ENCODE data around the gene TRAF1. TPM values are rescaled to one million over a fixed set of nuclear protein-coding genes. Genes with fewer than 3 reads are reported as not detected.

The TRAF1 gene
- total RNA-seq, 2 experiments from 2014 or later = 60.3 to 61.7 TPM

- no peak for TF ChIP-seq CTCF (IDR thresholded peaks at IDR 0.05)
- peak overlapping the region; percentile 88 for H3K4me3 Mint-ChIP-seq
- peaks cover 91% of the 10 kb centered on the region for H3K36me3 Mint-ChIP-seq (ENCODE audit: low read depth)
- H3K27me3 Mint-ChIP-seq = no peaks in the 10 kb centered on the region
- intact Hi-C loops (cut with DNase I, micrococcal nuclease) = no loop called here
- Histone ChIP-seq H3K4me1 (ENCODE audit: insufficient read depth, low read length) (peaks cover 98% of the 10 kb centered on the region), H3K27ac (ENCODE audit: low read depth in 1 of 2, low read length in 2 of 2) (peak overlapping the region; percentile 62 to 64), H3K27me3 (ENCODE audit: control insufficient read depth in 1 of 2, insufficient read depth in 2 of 2, low read length in 2 of 2) (no peaks in the 10 kb centered on the region), H3K4me3 (ENCODE audit: low read length) (peak overlapping the region; percentile 90), H3K36me3 (ENCODE audit: insufficient read depth, low read length) (peaks cover 80% of the 10 kb centered on the region), H3K9me3 (ENCODE audit: control insufficient read depth in 1 of 2, insufficient read depth in 1 of 2, low read length in 2 of 2) (peaks cover 0 to 3% of the 10 kb centered on the region in 2 experiments)
- H3K9me3 Mint-ChIP-seq = no peaks in the 10 kb centered on the region
- peak in 2 of 14 experiments; percentile 47 to 80 for DNase-seq
- peak overlapping the region; percentile 100 for H3K27ac Mint-ChIP-seq
- H3K4me1 Mint-ChIP-seq (ENCODE audit: low read depth) = peaks cover 96% of the 10 kb centered on the region
- ChIA-PET CTCF (interaction anchor here (0.8 to 1.4 kb wide), 3 partner anchors 16 to 52 kb away, joined by 3 to 7 read pairs (median 3); no protein-coding TSS in a partner anchor), POLR2A (interaction anchor here (0.6 to 21.8 kb wide), 7 partner anchors 10 to 127 kb away, joined by 3 to 1343 read pairs (median 3); partner anchors contain the start of genes FBXW2 and PHF19)
- no peak for ATAC-seq (ENCODE audit: poor library complexity)
Measured at GRCh38 chr9:120919843-120920805, 6.5 kb downstream of the TRAF1 start.

DNA sequence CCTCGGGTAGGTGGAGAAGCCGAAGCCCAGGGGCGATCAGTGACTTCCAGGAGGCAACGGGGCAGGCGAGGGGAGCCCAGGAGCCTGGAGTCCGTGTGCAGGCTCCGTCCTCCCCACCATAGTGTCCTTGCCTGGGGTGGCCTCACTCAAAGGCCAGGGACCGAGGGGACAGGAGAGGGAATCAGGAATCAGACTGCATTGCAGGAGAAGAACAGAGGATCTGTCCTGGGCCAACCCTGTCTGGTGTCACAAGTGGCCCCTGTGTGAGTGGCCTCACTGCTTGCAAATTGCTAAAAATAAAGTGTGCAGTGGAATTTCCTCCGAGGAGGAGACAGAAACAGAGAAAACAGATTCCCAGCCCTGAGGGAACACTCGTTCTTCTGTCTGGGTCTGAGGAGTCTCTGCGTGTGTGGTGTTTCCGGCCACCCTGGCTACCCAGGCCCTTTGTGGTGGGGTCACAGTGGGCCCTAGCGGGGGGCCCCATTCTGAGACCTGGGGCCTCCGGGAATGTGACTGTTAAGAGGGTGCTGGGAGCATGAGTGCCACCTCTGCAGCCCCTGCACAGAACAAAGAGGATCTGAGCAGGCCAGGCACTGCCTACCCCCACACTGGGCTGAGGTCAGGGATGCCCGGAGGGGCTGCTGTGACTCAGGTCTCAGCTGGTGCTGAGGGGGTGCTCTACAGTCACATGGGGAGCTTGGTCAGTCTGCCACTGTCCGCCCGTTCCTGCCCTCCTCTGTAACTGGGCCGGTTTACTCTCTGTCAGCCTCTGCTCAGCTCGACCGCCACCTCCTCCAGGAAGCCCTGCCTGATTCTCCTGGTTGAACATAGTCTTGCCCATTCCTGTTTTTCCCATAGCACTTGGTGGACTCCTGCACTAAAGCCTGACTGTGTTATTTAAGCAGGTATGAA lies 7.4 kb downstream of the TRAF1 start:
- TF ChIP-seq CTCF (IDR thresholded peaks at IDR 0.05) = no peak
- ATAC-seq (ENCODE audit: poor library complexity) (no peak), DNase-seq (peak in 1 of 14 experiments; percentile 23)
- H3K36me3 Mint-ChIP-seq (ENCODE audit: low read depth) = peaks cover 98% of the 10 kb centered on the region
- peaks cover 98% of the 10 kb centered on the region for H3K4me1 ChIP-seq (ENCODE audit: insufficient read depth, low read length)
- H3K27ac ChIP-seq (ENCODE audit: low read depth in 1 of 2, low read length in 2 of 2) = peak overlapping the region; percentile 62 to 64
- intact Hi-C loops (cut with DNase I, micrococcal nuclease) = no loop called here
- ChIA-PET POLR2A (interaction anchor here (0.6 to 21.8 kb wide), 3 partner anchors 11 to 19 kb away, joined by 3 to 1343 read pairs (median 45); no protein-coding TSS in a partner anchor), CTCF (interaction anchor here (0.8 to 1.4 kb wide), 3 partner anchors 16 to 51 kb away, joined by 3 to 7 read pairs (median 3); no protein-coding TSS in a partner anchor)
- H3K27me3 ChIP-seq (ENCODE audit: control insufficient read depth in 1 of 2, insufficient read depth in 2 of 2, low read length in 2 of 2) = no peaks in the 10 kb centered on the region
- peaks cover 95% of the 10 kb centered on the region for H3K4me1 Mint-ChIP-seq (ENCODE audit: low read depth)
- peak overlapping the region; percentile 100 for H3K27ac Mint-ChIP-seq
- no peaks in the 10 kb centered on the region for H3K27me3 Mint-ChIP-seq
- peaks cover 0 to 3% of the 10 kb centered on the region in 2 experiments for H3K9me3 ChIP-seq (ENCODE audit: control insufficient read depth in 1 of 2, insufficient read depth in 1 of 2, low read length in 2 of 2)
- H3K4me3 Mint-ChIP-seq = peak overlapping the region; percentile 88
- peak overlapping the region; percentile 90 for H3K4me3 ChIP-seq (ENCODE audit: low read length)
- H3K36me3 ChIP-seq (ENCODE audit: insufficient read depth, low read length) = peaks cover 86% of the 10 kb centered on the region
- no peaks in the 10 kb centered on the region for H3K9me3 Mint-ChIP-seq

All from CD4-positive, alpha-beta T cell (primary cell).